Measurements from ENCODE around the gene OR6K3.
"Not testable (repeated sequence)": the region's sequence is repeated elsewhere in the genome, so short reads cannot be mapped to it uniquely, and the experiment has no call there.

The OR6K3 gene, protein sequence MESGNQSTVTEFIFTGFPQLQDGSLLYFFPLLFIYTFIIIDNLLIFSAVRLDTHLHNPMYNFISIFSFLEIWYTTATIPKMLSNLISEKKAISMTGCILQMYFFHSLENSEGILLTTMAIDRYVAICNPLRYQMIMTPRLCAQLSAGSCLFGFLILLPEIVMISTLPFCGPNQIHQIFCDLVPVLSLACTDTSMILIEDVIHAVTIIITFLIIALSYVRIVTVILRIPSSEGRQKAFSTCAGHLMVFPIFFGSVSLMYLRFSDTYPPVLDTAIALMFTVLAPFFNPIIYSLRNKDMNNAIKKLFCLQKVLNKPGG

DNA sequence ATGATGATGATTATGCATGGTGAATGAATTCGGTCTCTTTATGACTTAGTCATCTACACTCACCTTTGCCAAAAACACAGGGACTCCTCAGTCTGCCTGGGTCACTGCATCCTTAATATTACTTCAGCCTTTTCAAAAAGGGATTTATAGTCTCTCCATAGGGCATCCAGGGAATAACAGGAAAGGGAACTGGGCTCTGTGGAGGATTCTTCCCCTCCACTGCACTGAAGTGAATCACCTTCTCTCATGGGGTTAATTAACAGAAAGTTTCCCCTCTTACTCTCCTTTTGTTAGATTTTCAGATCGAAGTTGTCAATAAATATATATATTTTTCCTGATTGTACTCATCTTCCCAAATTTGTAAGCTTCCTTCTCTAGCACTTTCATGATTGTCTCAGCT, at the start of gene OR6K3:
Gene OR6K3, minus strand, starts transcription at position 101 of the 400 bp plus-strand sequence. CDS start 2,605 bp downstream, outside the sequence.
- DNase-seq (ENCODE audit: low read depth in 2 of 2, low spot score in 1 of 2), result no peak

GRCh38 chr1:158754420-158754819, 33.9 kb upstream of the OR6K3 start, which contains the start of gene OR6K6:
Gene OR6K6 (plus strand): TSS chr1:158754720. CDS start chr1:158754888, 168 bp downstream.
- DNase-seq (ENCODE audit: low read depth in 2 of 2, low spot score in 1 of 2), result no peak

DNA sequence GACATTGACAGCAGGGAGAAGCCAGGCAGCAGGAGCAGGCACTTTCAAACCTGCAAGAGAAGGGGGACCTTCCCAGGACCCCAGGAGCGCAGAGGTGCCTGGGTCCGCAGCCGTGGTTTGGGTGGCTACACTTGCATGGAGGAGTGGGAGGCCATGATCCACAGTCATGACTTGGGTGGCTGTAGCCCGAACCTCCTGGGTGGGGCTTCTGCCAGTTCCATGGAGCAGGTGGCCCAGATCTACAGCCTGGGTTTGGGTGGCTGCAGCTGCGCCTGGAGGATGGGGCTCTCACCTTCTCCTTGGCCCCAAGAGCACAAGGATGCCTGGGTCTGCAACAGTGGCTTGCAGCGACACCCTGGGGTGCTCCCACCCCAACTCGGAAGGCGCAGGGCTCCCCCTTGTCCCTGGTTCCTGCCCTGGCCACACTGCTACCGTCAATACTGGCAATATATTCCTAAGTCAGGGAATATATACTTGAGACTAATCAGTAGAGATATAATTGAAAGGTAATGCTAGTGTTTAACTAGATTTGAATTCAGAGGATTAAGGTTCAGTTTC, 31.7 kb upstream of the OR6K3 start:
- DNase-seq (ENCODE audit: low read depth in 2 of 2, low spot score in 1 of 2), result no peak

GRCh38 chr1:158735848-158736247, 15.3 kb upstream of the OR6K3 start:
- no peak for DNase-seq (ENCODE audit: low read depth in 2 of 2, low spot score in 1 of 2)

DNA sequence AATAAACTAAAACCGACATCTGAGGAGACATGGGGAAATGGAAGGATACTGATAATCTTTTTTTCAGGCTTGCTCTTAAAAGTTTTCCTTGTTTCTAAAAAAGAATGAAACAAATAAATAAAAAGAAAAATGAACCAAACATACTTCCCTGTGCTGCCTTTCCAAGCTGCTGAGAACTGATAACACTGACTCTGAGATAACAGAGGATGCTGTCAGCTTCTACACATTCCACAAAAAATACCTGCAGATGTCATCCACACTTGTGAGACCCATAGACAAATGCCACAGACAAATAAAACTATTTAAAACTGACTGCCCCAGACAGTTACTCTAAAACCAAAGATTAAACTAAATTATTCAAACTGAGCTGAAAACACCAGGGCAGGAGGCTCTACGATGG, 12.0 kb upstream of the OR6K3 start:
- no peak for DNase-seq (ENCODE audit: low read depth in 2 of 2, low spot score in 1 of 2)

- no peak for DNase-seq (ENCODE audit: low read depth in 2 of 2, low spot score in 1 of 2)
Observed at GRCh38 chr1:158731707-158732106, 11.2 kb upstream of the OR6K3 start.

- DNase-seq (ENCODE audit: low read depth in 2 of 2, low spot score in 1 of 2), result no peak
Observed at GRCh38 chr1:158730453-158730852, 9.9 kb upstream of the OR6K3 start.

GRCh38 chr1:158728510-158729225, 8.1 kb upstream of the OR6K3 start:
- DNase-seq (ENCODE audit: low read depth in 2 of 2, low spot score in 1 of 2), result no peak

DNA sequence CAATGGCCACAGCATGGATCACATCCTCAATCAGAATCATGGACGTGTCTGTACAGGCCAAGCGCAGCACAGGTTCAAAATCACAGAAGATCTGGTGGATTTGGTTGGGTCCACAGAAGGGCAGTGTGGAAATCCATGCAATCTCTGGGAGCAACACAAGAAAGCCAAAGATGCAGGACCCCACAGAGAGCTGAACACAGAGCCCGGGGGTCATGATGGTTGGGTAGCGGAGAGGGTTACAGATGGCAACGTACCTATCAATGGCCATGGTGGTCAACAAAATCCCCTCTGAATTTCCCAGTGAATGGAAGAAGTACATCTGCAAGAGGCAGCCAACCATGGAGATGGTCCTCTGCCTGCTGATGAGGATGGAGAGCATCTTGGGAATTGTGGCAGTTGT, 3.9 kb upstream of the OR6K3 start:
- no peak for DNase-seq (ENCODE audit: low read depth in 2 of 2, low spot score in 1 of 2)

- DNase-seq (ENCODE audit: low read depth in 2 of 2, low spot score in 1 of 2), result no peak
Observed at GRCh38 chr1:158719664-158720063, 856 bp downstream of the OR6K3 start.

DNA sequence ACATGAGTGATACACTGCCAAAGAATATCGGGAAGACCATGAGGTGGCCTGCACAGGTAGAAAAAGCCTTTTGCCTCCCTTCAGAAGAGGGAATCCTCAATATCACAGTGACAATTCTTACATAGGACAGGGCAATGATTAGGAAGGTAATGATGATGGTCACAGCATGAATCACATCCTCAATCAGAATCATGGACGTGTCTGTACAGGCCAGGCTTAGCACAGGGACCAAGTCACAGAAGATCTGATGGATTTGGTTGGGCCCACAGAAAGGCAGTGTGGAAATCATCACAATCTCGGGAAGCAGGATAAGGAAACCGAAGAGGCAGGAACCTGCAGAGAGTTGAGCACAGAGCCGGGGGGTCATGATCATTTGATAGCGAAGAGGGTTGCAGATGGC, 3.2 kb downstream of the OR6K3 start:
- DNase-seq (ENCODE audit: low read depth in 2 of 2, low spot score in 1 of 2), result no peak

DNA sequence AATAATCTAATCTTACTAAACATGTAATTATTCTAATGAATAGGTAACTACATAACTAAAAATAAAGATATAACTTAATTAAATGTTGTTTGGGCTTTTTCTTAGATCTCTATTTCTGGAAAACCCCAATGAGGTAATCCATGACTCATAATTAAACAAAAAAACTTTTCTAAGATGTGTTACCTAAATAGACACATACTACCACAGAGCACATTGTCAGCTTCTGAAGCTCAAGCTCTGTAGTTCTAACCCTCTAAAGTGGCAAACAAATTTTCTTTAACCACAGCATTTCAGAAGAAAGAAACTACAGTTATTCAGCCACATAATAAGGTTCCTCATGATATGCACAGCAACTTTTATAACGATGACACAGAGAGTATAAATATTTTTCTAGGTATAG, 4.2 kb downstream of the OR6K3 start:
- no peak for DNase-seq (ENCODE audit: low read depth in 2 of 2, low spot score in 1 of 2)

DNA sequence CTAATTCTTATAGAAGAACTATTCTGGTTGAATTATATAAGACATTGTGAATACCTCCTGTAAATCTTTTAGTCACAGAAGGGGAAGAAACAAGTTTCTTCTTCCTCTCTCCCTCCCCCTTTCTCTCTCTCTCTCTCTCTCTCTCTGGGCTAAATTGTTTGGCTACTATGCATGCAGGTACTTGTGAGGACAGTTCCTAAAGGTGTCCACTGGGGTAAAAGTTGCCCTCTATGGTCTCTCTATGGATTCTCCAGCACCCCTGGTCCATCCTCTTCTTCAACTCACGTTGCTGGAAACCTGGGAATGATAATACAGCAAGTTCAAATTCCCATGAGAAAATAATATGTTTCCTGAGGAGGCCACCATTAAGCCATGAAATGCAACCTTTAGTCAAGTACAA, 5.8 kb downstream of the OR6K3 start:
- DNase-seq (ENCODE audit: low read depth in 2 of 2, low spot score in 1 of 2), result no peak

- DNase-seq (ENCODE audit: low read depth in 2 of 2, low spot score in 1 of 2), result no peak
Observed at GRCh38 chr1:158711098-158711497, 9.4 kb downstream of the OR6K3 start.

GRCh38 chr1:158706096-158706495, 14.4 kb downstream of the OR6K3 start:
- DNase-seq (ENCODE audit: low read depth in 2 of 2, low spot score in 1 of 2), result no peak

DNA sequence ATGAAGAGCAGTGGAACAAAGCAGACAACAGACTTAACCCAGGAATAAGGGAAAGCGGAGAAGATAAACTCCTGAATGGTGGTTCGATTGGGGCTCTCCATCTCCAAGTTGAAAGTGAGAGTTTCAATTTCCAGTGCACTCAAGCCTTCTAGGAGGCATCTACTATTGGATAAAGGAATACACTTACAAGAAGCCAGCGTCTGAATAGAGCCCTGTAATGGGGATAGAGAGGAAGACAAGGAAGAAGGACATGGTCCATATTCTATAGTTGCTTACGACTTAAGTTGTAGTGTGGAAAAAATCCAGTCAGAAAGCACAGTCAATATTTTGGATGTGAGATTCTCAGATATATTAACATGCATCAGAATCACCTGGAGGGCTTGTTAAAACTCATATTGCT, 20.0 kb downstream of the OR6K3 start, which contains the start of gene OR6K2:
Gene OR6K2, minus strand, starts transcription at position 101 of the 400 bp plus-strand sequence. Its CDS starts 0 bp downstream, at position 101.
- DNase-seq (ENCODE audit: low read depth in 2 of 2, low spot score in 1 of 2), result no peak

GRCh38 chr1:158694596-158694995, 25.9 kb downstream of the OR6K3 start:
- no peak for DNase-seq (ENCODE audit: low read depth in 2 of 2, low spot score in 1 of 2)

- DNase-seq (ENCODE audit: low read depth in 2 of 2, low spot score in 1 of 2), result no peak
Observed at GRCh38 chr1:158692356-158692755, 28.2 kb downstream of the OR6K3 start.

DNA sequence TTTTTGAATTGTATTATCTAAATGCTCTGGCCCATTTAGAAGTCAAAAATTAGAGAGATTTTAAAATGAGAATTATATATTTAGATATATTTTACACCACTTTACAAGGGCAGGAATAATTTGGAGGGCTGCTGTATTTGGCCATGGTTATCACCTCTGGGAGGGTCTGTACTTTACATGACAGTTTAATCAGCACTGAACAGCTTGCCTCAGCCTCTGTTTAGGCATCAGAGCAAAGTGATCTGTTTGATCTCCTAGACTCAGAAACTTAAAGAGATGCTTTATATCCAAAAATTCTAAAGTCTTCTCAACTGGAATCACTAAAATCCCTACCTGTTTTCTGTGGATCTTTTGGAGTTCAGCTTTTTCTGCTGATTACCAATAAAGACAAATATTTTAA, 28.6 kb downstream of the OR6K3 start:
- no peak for DNase-seq (ENCODE audit: low read depth in 2 of 2, low spot score in 1 of 2)

- DNase-seq (ENCODE audit: low read depth in 2 of 2, low spot score in 1 of 2), result not testable (repeated sequence)
Observed at GRCh38 chr1:158691149-158691548, 29.4 kb downstream of the OR6K3 start.

- no peak for DNase-seq (ENCODE audit: low read depth in 2 of 2, low spot score in 1 of 2)
Observed at GRCh38 chr1:158689875-158690274, 30.6 kb downstream of the OR6K3 start.

- no peak for DNase-seq (ENCODE audit: low read depth in 2 of 2, low spot score in 1 of 2)
Observed at GRCh38 chr1:158689110-158689509, 31.4 kb downstream of the OR6K3 start.
